ENCODE results near the gene WNK1.

- TF ChIP-seq CTCF (IDR thresholded peaks at IDR 0.05), result no peak
- TF ChIP-seq POLR2A (IDR thresholded peaks at IDR 0.05), result no peak
Observed at GRCh38 chr12:926641-927040, 174.3 kb downstream of the WNK1 start.

Measured in lower leg skin (tissue), 3 donors.